Upper lobe of right lung (tissue), 1 donor: ENCODE data around the gene PLXNA4. TPM values are rescaled to one million over a fixed set of nuclear protein-coding genes. Genes with fewer than 3 reads are reported as not detected.
A peak's percentile ranks its signal among the peaks of the same experiment; 100 is the strongest.

Experiments used
- ATAC-seq: fragments of 200-7000 bp; cut with Tn5 transposase; one replicate; pipeline ENCODE4 v1.9.1; 2020; ENCODE audit warnings: mild to moderate bottlenecking, moderate library complexity
- DNase-seq: peaks from one replicate; pipeline ENCODE4 v3.0.0-alpha.2; 2020
- H3K27ac ChIP-seq: fragments of 200-600 bp; one replicate; pipeline ENCODE4 v1.8.0; 2022
- H3K27me3 ChIP-seq: fragments of 200-600 bp; one replicate; pipeline ENCODE4 v1.8.0; 2022; ENCODE audit warnings: mild to moderate bottlenecking
- H3K36me3 ChIP-seq: fragments of 200-600 bp; one replicate; pipeline ENCODE4 v1.8.0; 2022
- H3K4me1 ChIP-seq: fragments of 200-600 bp; one replicate; pipeline ENCODE4 v1.8.0; 2022
- H3K4me3 ChIP-seq: fragments of 200-600 bp; one replicate; pipeline ENCODE4 v1.8.0; 2022; ENCODE audit warnings: mild to moderate bottlenecking
- H3K9me3 ChIP-seq: fragments of 200-600 bp; one replicate; pipeline ENCODE4 v1.8.0; 2022
- intact Hi-C: fragments of 100-400 bp; cut with DNase I; formaldehyde crosslinking; loops from one replicate; pipeline ENCODE4 v1.11.0; 2022
- total RNA-seq: library from RNA; stranded (reverse); fragmentation: NEBNext Ultra II Directional; extraction: Animal tissue kit (Norgen Biotek cat#: 25700); gene quantifications from one replicate; pipeline ENCODE4 v1.2.1, GENCODE V29; 2021
- TF ChIP-seq, protein P1 (sequence below): fragments of 200-600 bp; IDR thresholded peaks from one replicate; pipeline ENCODE4 v1.8.0; 2022; ENCODE audit warnings: antibody characterized with exemption
- donor health status: DM: no; HTN: yes; CAD: no; lungs with severe emphysema.

Gene PLXNA4
- total RNA-seq, 1 donor from 2014 or later, result 7.2 TPM

GRCh38 chr7:132436121-132436520 lies 140.1 kb downstream of the PLXNA4 start:
- intact Hi-C loops, result no loop called here
- ATAC-seq (no peak), DNase-seq (no peak)
- TF ChIP-seq, protein P1, sequence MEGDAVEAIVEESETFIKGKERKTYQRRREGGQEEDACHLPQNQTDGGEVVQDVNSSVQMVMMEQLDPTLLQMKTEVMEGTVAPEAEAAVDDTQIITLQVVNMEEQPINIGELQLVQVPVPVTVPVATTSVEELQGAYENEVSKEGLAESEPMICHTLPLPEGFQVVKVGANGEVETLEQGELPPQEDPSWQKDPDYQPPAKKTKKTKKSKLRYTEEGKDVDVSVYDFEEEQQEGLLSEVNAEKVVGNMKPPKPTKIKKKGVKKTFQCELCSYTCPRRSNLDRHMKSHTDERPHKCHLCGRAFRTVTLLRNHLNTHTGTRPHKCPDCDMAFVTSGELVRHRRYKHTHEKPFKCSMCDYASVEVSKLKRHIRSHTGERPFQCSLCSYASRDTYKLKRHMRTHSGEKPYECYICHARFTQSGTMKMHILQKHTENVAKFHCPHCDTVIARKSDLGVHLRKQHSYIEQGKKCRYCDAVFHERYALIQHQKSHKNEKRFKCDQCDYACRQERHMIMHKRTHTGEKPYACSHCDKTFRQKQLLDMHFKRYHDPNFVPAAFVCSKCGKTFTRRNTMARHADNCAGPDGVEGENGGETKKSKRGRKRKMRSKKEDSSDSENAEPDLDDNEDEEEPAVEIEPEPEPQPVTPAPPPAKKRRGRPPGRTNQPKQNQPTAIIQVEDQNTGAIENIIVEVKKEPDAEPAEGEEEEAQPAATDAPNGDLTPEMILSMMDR, result no peak
- H3K27ac ChIP-seq, result no peak overlapping the region
- H3K27me3 ChIP-seq, result no peaks in the 10 kb centered on the region
- H3K36me3 ChIP-seq, result no peaks in the 10 kb centered on the region
- H3K9me3 ChIP-seq, result no peaks in the 10 kb centered on the region
- H3K4me1 ChIP-seq, result peaks cover 7% of the 10 kb centered on the region
- no peak overlapping the region for H3K4me3 ChIP-seq

DNA sequence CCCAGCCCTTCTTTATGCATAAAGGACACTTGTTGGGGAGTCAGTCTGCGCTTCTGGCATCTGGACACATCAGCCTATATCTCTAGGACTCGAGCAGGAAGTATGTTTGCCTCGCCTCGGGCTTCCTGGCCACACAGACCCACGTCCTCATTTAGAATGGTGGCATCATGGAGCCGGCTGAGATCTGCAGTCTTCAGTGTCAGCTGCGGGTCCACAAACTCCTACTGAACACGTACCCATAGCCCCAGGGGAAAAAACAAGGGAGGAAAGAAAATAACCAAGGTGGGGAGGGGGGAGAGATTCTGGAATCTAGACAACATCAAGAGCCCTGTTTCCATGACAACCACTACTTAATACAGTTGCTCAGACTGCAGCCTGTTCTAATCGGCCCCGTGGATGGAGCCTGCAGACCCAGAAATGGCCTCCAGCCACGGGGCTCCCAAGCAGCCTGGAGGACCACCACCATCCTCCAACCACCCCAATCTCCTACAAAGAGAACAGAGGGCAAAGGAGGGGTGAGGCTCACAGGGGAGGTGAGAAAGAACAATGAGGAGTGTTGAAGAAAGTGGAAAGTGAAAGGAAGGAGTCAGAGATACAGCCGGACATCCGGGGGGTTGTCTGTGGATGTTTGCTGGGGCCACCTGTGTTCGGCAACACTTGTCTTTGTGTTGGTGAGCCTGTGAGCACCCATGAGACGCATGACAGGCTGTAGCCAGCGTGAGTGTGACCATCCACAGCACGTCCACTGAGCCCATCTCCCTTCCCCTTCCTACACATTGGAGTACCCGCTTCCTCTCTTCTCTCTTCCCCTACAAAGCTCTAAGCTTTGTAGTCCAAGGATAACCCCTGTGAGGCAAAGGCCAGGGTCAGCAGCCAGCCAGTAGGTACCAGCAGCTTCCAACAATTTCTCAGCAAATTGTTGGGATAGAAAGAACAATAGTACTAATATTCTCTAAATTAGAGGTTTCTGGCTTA lies 141.0 kb downstream of the PLXNA4 start:
- TF ChIP-seq, protein P1, result no peak

DNA sequence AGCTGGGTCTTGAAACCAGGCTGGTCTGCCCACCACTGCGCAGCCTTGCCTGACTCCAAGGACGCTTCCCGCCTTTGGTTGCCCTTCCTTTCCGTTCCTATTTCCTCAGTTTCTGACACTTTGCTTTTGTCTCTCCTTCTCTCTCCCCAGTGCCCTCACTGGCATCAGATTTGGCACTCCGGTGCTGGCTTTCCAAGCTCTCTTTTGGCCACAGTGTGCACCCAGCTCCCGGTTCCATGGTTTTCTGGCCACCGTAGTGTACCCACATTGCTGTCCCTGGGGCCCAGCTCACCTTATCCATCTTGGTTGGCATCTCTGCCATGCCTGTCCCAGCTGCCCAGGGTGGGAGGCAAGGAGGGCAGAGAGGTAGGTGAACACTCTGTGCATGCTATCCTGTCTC lies 142.2 kb downstream of the PLXNA4 start:
- Histone ChIP-seq H3K4me3 (no peak overlapping the region), H3K36me3 (no peaks in the 10 kb centered on the region), H3K9me3 (no peaks in the 10 kb centered on the region), H3K27me3 (no peaks in the 10 kb centered on the region), H3K4me1 (peaks cover 7% of the 10 kb centered on the region), H3K27ac (no peak overlapping the region)
- TF ChIP-seq, protein P1, result no peak
- DNase-seq (no peak), ATAC-seq (no peak)
- intact Hi-C loops, result no loop called here

More for the DNA sequence above, 141.0 kb downstream of the PLXNA4 start:
- DNase-seq, result no peak
- ATAC-seq, result no peak
- intact Hi-C loops, result no loop called here
- Histone ChIP-seq H3K4me3 (no peak overlapping the region), H3K27ac (no peak overlapping the region), H3K36me3 (no peaks in the 10 kb centered on the region), H3K4me1 (peaks cover 7% of the 10 kb centered on the region), H3K9me3 (no peaks in the 10 kb centered on the region), H3K27me3 (no peaks in the 10 kb centered on the region)

DNA sequence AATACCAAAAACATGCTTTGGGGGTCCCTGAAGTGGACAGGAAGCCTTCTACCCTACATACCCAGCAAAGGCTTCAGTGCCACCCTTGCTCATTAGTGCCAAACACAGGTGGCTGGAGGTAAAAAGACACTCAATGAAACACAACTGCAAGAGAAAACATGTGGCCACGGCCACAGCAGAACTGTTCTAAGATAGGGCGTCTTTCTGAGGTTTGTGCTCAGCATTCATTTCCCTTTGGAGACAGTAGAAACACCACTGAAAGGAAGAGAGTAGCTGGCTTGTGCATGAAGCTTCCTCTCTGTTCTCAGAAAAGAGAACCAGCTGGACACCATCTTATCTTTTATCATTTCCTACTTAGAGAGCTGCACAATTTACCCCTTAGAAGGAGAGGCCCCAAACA lies 143.0 kb downstream of the PLXNA4 start:
- Histone ChIP-seq H3K4me3 (no peak overlapping the region), H3K4me1 (peaks cover 7% of the 10 kb centered on the region), H3K9me3 (no peaks in the 10 kb centered on the region), H3K27me3 (no peaks in the 10 kb centered on the region), H3K36me3 (no peaks in the 10 kb centered on the region), H3K27ac (no peak overlapping the region)
- ATAC-seq (no peak), DNase-seq (no peak)
- TF ChIP-seq, protein P1, result no peak
- intact Hi-C loops, result no loop called here

GRCh38 chr7:132430861-132431822 lies 145.1 kb downstream of the PLXNA4 start:
- H3K27me3 ChIP-seq, result no peaks in the 10 kb centered on the region
- intact Hi-C loops, result no loop called here
- TF ChIP-seq, protein P1, result no peak
- no peak overlapping the region for H3K27ac ChIP-seq
- DNase-seq, result no peak
- peaks cover 7% of the 10 kb centered on the region for H3K4me1 ChIP-seq
- no peak overlapping the region for H3K4me3 ChIP-seq
- no peaks in the 10 kb centered on the region for H3K36me3 ChIP-seq
- H3K9me3 ChIP-seq, result no peaks in the 10 kb centered on the region
- ATAC-seq, result peak; percentile 37
